Measurements from ENCODE around the gene GNAT3.

The GNAT3 gene

DNA sequence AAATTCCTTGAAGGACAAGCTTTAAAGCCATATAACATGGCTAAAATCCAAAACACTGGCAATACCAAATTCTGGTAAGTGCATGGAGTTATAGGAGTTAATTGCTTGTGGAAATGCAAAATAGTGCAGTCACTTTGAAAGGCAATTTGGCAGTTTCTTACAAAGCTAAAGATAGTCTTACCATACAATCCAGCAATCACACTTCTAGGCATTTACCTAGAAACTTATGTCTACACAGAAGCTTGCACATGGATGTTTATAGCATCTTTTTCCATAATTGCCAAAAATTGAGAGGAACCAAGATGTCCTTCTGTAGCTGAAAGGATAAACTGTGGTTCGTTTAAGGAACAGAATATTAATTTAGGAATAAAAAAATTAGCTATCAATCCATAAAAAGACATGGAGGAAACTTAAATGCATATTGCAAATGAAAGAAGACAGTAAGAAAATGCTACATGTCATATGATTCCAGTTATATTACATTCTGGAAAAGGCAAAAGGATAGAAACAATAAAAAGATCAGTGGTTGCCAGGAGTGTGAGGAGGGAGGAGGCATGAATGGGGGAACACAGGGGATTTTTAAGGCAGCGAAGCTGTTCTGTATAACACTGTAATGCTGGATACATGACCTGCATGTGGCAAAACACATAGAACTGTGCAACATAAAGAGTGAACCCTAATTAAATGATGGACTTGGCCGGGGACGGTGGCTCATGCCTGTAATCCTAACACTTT, 51.9 kb downstream of the GNAT3 start:
- ATAC-seq (no peak), DNase-seq (ENCODE audit: low spot score in 2 of 2) (no peak)
- H3K9me3 Mint-ChIP-seq = peaks cover 13% of the 10 kb centered on the region
- H3K36me3 Mint-ChIP-seq = no peaks in the 10 kb centered on the region
- H3K4me3 Mint-ChIP-seq = no peak overlapping the region
- no peak overlapping the region for H3K27ac Mint-ChIP-seq
- no peaks in the 10 kb centered on the region for H3K4me1 Mint-ChIP-seq

DNA sequence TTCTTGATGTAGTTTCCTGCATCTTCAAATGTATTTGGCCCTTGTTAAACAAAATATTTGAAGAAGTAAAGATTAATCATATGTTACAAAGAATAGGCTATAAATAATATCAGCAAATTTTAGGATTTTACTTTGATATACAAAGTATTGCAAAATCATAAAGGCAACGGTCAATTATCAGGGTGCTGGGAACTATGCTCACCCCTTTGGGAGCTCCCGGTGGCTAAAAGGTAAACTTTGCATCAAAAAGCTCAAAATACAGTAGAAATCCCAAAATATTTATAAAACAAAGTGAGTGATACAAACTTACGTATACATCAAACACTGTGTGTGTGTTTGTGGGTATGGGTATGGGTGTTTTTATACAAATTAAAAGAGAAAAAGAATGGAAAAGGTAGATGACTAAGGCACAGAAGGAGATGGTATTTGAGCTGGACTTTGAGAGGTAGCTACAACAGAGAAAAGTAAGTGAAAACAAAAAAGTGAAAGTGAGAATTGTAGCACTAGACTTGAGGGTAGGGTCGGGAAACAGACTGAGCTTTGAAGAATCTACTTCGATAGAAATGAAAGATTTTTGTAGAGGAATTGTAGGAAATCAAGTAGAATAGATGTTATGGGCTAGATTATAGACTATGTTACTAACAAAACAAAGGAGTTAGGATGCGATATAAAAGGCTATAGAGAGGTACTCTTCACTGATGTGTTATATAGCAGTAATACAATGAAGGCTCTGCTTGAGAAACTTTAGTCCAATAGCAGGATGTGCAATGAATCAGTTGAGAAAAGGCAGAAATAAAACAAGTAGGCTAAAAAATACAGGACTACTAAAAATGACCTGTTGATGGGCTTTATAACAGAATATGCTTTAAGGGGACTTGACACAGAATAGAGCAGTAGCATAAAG, 52.8 kb downstream of the GNAT3 start:
- no peak overlapping the region for H3K27ac Mint-ChIP-seq
- DNase-seq (ENCODE audit: low spot score in 2 of 2) (no peak), ATAC-seq (no peak)
- no peak overlapping the region for H3K4me3 Mint-ChIP-seq
- no peaks in the 10 kb centered on the region for H3K4me1 Mint-ChIP-seq
- H3K36me3 Mint-ChIP-seq = no peaks in the 10 kb centered on the region
- peaks cover 9% of the 10 kb centered on the region for H3K9me3 Mint-ChIP-seq

DNA sequence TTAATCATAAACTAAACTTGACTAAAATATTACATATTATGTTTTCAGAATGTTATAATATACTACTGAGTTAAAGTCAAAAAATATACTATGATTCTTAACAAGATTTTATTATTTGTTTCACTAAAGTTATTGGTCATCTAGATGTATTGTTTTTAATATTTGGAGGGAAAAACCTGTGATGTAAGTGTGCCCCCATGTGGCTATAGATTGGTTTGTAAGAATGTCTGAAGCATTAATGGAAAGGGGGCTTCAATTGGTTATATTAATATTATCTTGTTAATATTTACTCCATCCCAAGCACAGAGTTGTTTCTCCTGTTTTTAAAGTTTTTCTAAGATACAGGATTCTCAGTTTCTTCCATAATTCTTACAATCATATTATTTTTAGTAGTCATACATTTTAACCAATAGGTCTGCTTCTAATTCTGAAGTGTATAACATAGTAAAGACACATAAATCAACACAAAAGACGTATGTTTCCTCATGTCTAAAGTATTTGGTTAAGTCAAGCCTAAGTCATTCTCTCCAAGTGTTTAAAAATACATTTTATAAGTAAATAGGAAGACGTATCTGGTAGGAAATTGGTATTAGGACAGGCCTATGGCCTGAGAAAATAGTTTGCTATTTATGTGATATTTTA, 58.0 kb downstream of the GNAT3 start:
- no peak for ATAC-seq
- DNase-seq (ENCODE audit: low spot score in 2 of 2) = no peak
- H3K27ac Mint-ChIP-seq = no peak overlapping the region
- no peaks in the 10 kb centered on the region for H3K4me1 Mint-ChIP-seq
- H3K4me3 Mint-ChIP-seq = no peak overlapping the region
- no peaks in the 10 kb centered on the region for H3K36me3 Mint-ChIP-seq
- H3K9me3 Mint-ChIP-seq = peaks cover 6% of the 10 kb centered on the region

DNA sequence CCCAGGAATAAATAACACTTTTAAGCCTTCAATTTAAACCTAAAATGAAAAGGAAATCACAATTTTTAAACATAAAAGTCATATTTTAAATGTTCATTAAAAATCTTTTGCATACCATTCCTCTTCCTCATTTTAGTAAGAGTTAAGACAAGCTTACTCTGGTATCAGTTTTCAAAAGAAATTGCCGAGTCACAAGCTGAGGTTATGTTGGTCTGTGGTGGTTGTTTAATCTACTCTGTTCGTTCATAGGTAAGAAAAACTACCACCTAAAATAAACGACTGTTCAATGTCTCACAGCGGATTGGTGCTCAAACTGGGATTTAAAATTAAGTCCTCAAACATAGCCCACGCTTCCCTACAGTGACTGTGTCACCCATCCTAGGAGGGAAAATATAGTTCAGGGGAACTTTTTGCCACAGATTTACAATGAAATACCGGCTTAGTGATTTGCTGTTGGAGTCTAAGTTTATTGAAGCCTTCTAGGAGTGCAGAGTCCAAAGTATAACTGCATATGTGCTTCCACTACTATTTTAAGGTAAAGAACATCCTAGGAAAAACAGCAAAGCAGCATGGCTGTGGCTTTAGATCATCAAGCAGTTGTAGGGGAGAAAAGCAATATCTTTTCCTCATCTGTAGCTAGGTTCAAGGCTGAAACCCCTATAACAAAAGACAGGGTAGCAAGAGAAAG, 61.1 kb downstream of the GNAT3 start:
- no peak overlapping the region for H3K4me3 Mint-ChIP-seq
- H3K4me1 Mint-ChIP-seq = no peaks in the 10 kb centered on the region

DNA sequence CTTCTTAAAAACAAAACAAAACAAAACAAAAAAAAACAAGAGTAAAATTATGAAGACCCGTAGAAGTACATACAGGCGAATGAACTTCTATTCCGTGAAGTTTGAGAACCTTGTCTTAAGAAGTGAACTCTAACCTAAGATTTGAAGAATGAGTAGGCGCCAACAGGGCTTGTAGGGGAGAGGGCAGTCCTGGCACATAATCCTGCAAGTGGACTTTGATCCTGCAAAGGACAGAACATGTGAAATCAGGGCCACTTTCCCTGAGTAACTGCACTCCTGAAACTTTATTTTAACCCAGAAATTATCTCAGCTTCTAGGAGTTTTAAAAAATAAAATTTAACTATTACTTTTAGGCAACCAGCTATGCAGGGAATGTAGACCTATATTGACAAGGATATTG, 62.0 kb downstream of the GNAT3 start:
- Mint-ChIP-seq H3K4me1 (no peaks in the 10 kb centered on the region), H3K9me3 (peaks cover 13% of the 10 kb centered on the region), H3K27ac (no peak overlapping the region), H3K4me3 (no peak overlapping the region), H3K36me3 (no peaks in the 10 kb centered on the region)
- no peak for DNase-seq (ENCODE audit: low spot score in 2 of 2)
- no peak for ATAC-seq

More for the DNA sequence above, 61.1 kb downstream of the GNAT3 start:
- no peak for ATAC-seq
- no peak overlapping the region for H3K27ac Mint-ChIP-seq
- DNase-seq (ENCODE audit: low spot score in 2 of 2) = no peak
- no peaks in the 10 kb centered on the region for H3K36me3 Mint-ChIP-seq
- peaks cover 12% of the 10 kb centered on the region for H3K9me3 Mint-ChIP-seq

- no peak for ATAC-seq
Observed at GRCh38 chr7:80445351-80445750, 66.5 kb downstream of the GNAT3 start.

GRCh38 chr7:80444811-80445210, 67.1 kb downstream of the GNAT3 start:
- no peak for DNase-seq (ENCODE audit: low spot score in 2 of 2)
- no peak overlapping the region for H3K27ac Mint-ChIP-seq
- H3K4me1 Mint-ChIP-seq = no peaks in the 10 kb centered on the region
- no peak overlapping the region for H3K4me3 Mint-ChIP-seq
- no peaks in the 10 kb centered on the region for H3K36me3 Mint-ChIP-seq
- peaks cover 32% of the 10 kb centered on the region for H3K9me3 Mint-ChIP-seq
- ATAC-seq = no peak

More at GRCh38 chr7:80445351-80445750, 66.5 kb downstream of the GNAT3 start:
- no peaks in the 10 kb centered on the region for H3K36me3 Mint-ChIP-seq
- H3K9me3 Mint-ChIP-seq = peaks cover 31% of the 10 kb centered on the region
- H3K4me1 Mint-ChIP-seq = no peaks in the 10 kb centered on the region
- no peak overlapping the region for H3K4me3 Mint-ChIP-seq
- DNase-seq (ENCODE audit: low spot score in 2 of 2) = no peak
- no peak overlapping the region for H3K27ac Mint-ChIP-seq

DNA sequence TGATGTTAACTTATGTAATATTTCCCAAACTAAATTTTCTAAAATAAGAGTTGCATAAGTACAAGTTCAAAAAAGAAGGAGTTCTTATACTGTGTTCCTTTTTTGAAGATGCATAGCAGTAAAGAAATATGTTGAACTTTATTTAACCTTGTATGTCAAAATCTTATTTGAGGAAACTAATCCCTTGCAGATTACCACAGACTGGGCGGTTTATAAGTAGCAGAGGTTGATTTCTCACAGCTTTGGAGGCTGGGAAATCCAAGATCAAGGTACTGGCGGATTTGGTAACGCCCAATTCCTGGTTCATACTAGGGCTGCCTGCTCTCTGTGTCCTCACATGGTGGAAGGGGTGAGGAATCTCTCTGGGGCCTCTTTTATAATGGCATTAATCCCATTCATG, 68.5 kb downstream of the GNAT3 start:
- Mint-ChIP-seq H3K36me3 (no peaks in the 10 kb centered on the region), H3K4me3 (no peak overlapping the region), H3K4me1 (no peaks in the 10 kb centered on the region), H3K27ac (no peak overlapping the region), H3K9me3 (peaks cover 25% of the 10 kb centered on the region)
- no peak for DNase-seq (ENCODE audit: low spot score in 2 of 2)
- no peak for ATAC-seq

GRCh38 chr7:80440883-80441282, 71.0 kb downstream of the GNAT3 start:
- Mint-ChIP-seq H3K4me1 (no peaks in the 10 kb centered on the region), H3K36me3 (no peaks in the 10 kb centered on the region), H3K27ac (no peak overlapping the region), H3K9me3 (peaks cover 23% of the 10 kb centered on the region), H3K4me3 (no peak overlapping the region)
- DNase-seq (ENCODE audit: low spot score in 2 of 2) (no peak), ATAC-seq (no peak)

- H3K27ac Mint-ChIP-seq = no peak overlapping the region
- H3K36me3 Mint-ChIP-seq = no peaks in the 10 kb centered on the region
- H3K9me3 Mint-ChIP-seq = peaks cover 23% of the 10 kb centered on the region
- H3K4me3 Mint-ChIP-seq = no peak overlapping the region
- DNase-seq (ENCODE audit: low spot score in 2 of 2) (no peak), ATAC-seq (no peak)
- no peaks in the 10 kb centered on the region for H3K4me1 Mint-ChIP-seq
Observed at GRCh38 chr7:80439894-80440821, 71.7 kb downstream of the GNAT3 start.

GRCh38 chr7:80435521-80435920, 76.3 kb downstream of the GNAT3 start:
- no peak for DNase-seq (ENCODE audit: low spot score in 2 of 2)
- H3K9me3 Mint-ChIP-seq = peaks cover 22% of the 10 kb centered on the region
- no peak overlapping the region for H3K4me3 Mint-ChIP-seq
- ATAC-seq = no peak
- no peak overlapping the region for H3K27ac Mint-ChIP-seq
- no peaks in the 10 kb centered on the region for H3K36me3 Mint-ChIP-seq
- H3K4me1 Mint-ChIP-seq = no peaks in the 10 kb centered on the region

DNA sequence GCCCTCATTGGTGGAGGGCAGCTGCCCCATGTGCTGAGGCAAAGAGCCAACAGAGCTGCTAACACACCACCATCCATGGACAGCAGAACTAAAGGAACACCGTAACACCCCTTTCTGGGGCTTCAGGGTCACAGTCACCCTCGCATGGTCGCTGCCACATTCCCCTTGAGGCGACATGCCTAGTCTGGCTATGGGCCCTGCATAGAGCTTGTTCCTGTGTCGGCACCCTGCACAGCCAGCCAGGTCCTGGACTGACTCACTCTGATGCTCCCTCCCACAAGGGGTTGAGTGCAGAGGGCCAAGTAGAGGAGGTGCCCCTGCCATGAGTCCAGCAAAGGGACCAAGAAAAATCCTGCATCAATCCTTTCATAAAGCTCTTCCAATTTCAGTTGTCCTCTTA, 77.8 kb downstream of the GNAT3 start:
- Mint-ChIP-seq H3K36me3 (no peaks in the 10 kb centered on the region), H3K9me3 (peaks cover 23% of the 10 kb centered on the region), H3K4me1 (no peaks in the 10 kb centered on the region), H3K4me3 (no peak overlapping the region), H3K27ac (no peak overlapping the region)
- ATAC-seq (no peak), DNase-seq (ENCODE audit: low spot score in 2 of 2) (no peak)

GRCh38 chr7:80432166-80432565, 79.7 kb downstream of the GNAT3 start:
- no peak for ATAC-seq
- Mint-ChIP-seq H3K36me3 (no peaks in the 10 kb centered on the region), H3K4me3 (no peak overlapping the region), H3K27ac (no peak overlapping the region), H3K9me3 (peaks cover 26% of the 10 kb centered on the region), H3K4me1 (no peaks in the 10 kb centered on the region)
- DNase-seq (ENCODE audit: low spot score in 2 of 2) = no peak

DNA sequence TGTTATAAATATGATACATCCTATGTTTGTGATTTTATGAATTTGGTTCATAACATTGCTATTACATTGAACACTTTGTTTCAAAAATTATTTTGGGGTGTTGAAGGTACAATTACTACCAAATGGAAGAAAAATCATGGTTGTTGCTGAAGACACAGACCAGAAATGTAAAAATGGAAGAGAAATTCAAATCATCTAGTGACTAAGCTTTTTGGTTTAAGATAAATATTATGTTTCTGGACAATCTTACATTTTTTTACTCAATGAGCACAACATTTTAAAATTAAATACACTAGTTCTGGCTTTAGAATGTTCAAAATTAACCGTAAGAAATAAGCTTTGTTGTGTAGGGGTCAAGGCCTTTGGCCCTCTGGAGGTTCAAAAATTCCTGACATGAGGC, 82.7 kb downstream of the GNAT3 start:
- no peak overlapping the region for H3K27ac Mint-ChIP-seq
- DNase-seq (ENCODE audit: low spot score in 2 of 2) = no peak
- no peaks in the 10 kb centered on the region for H3K4me1 Mint-ChIP-seq
- H3K4me3 Mint-ChIP-seq = no peak overlapping the region
- ATAC-seq = no peak
- H3K36me3 Mint-ChIP-seq = no peaks in the 10 kb centered on the region
- H3K9me3 Mint-ChIP-seq = peaks cover 21% of the 10 kb centered on the region
